Brain pericyte (primary cell): ENCODE data around the gene NDUFA12.

Experiments
- DNase-seq: peaks from one replicate; pipeline ENCODE4 v3.0.0-alpha.2; 2012; ENCODE audit warnings: low read depth, low spot score

NDUFA12 gene

GRCh38 chr12:94940771-94941170 lies 62.7 kb downstream of the NDUFA12 start:
- DNase-seq, result no peak

- DNase-seq, result no peak
Measured at GRCh38 chr12:94938583-94938982, 64.9 kb downstream of the NDUFA12 start.

GRCh38 chr12:94930772-94931171 lies 72.7 kb downstream of the NDUFA12 start:
- DNase-seq, result no peak

- no peak for DNase-seq
Measured at GRCh38 chr12:94930216-94930654, 73.3 kb downstream of the NDUFA12 start.

GRCh38 chr12:94929780-94930179 lies 73.7 kb downstream of the NDUFA12 start:
- no peak for DNase-seq

- DNase-seq, result no peak
Measured at GRCh38 chr12:94925729-94926128, 77.8 kb downstream of the NDUFA12 start.

- no peak for DNase-seq
Measured at GRCh38 chr12:94925206-94925605, 78.3 kb downstream of the NDUFA12 start.

GRCh38 chr12:94922561-94922960 lies 80.9 kb downstream of the NDUFA12 start:
- DNase-seq, result no peak
